Measurements from ENCODE around the gene CXCL13.

Gene CXCL13

DNA sequence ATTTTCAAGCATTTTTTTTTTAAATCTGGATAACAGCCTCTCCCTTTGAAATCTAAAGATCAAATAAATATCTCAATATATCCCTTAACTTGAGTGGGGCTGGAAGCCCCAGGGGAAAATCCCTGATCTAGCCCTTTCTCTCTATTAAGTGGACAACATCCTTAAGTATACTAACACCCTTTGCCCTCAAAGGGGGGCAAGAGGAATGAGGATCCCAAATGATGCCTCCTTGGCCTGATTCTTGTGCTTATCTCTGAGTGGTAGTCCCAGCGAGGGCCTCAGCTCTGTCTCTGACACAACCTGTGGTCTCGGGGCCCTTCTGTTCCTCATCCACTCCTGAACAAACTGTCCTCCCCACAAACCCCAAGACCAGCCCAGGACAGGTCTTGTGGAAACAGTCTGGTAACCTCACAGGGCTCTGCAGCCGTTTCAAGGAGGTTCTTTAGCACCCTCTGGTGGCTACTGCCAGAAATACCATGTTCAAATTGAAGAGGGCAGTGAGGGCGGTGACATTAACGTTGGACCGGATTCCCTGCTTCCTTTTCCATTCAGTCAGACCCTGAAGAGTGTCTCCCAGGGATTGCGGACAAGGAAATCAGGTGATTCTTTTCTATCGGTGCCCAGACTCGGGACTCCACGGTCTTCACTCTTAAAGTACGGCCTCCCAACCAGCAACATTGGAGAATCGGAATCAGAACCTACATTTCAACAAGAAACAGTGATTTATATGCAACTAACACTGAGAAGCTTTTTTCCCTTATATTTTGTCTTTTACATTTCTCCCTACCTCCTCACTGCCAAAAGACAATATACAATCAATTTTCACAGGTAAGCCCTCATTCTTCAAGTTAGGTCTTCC is 13.0 kb downstream of the CXCL13 start:
- in situ Hi-C loops (cut with MboI; ENCODE audit: low pct_unique_long_range_greater_than_20kb, low sequenced_read_pairs, unreplicated experiment), result loop anchor here (25.0 kb wide), 2 partner anchors 231 to 381 kb away; no protein-coding TSS in a partner anchor
- TF ChIP-seq, protein P1, sequence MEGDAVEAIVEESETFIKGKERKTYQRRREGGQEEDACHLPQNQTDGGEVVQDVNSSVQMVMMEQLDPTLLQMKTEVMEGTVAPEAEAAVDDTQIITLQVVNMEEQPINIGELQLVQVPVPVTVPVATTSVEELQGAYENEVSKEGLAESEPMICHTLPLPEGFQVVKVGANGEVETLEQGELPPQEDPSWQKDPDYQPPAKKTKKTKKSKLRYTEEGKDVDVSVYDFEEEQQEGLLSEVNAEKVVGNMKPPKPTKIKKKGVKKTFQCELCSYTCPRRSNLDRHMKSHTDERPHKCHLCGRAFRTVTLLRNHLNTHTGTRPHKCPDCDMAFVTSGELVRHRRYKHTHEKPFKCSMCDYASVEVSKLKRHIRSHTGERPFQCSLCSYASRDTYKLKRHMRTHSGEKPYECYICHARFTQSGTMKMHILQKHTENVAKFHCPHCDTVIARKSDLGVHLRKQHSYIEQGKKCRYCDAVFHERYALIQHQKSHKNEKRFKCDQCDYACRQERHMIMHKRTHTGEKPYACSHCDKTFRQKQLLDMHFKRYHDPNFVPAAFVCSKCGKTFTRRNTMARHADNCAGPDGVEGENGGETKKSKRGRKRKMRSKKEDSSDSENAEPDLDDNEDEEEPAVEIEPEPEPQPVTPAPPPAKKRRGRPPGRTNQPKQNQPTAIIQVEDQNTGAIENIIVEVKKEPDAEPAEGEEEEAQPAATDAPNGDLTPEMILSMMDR (IDR thresholded peaks at IDR 0.05; ENCODE audit: extremely low read depth, insufficient read depth, missing control alignments), result peak; percentile 86
- DNase-seq (ENCODE audit: low spot score), result peak; percentile 61

DNA sequence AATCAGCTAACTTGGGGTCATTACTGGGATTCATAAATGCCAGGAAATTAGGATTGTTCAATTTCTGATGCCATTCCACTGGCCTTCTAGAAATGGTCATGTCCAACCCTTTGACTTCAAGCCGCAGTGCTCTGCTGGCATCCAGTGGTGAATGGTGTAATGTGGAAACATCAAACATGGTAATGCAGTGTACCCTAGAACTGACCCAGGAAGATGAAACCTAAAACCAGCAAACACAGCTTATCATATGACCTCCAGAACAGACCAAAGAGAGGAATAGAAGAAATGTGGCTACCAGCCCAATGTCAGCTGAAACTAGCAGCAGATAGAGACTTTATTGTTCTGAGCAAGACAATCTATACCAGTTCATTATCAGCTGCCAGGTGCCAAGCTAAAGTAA is 13.8 kb downstream of the CXCL13 start:
- TF ChIP-seq, protein P1 (IDR thresholded peaks at IDR 0.05; ENCODE audit: extremely low read depth, insufficient read depth, missing control alignments), result no peak
- no peak for DNase-seq (ENCODE audit: low spot score)
- in situ Hi-C loops (cut with MboI; ENCODE audit: low pct_unique_long_range_greater_than_20kb, low sequenced_read_pairs, unreplicated experiment), result loop anchor here (25.0 kb wide), 2 partner anchors 232 to 382 kb away; no protein-coding TSS in a partner anchor

DNA sequence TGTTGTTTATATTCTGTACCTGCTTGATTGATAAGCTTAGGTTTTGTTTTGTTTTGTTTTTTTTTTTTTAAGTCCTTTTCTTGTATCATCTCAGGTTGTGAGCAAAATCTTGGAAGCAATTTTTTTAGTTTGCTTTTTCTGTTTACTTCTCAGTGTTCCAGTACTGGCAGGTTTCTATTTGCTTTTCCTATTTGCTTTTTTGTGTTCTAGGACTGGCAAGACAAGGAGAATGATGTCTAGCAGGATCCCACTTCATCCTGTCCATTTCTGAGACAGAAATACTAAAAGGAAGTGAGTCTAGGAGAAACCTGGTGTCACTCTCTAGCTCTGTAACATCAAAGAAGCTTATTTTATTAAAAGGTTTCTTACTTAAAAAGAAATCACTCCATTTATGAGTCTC is 15.6 kb downstream of the CXCL13 start:
- in situ Hi-C loops (cut with MboI; ENCODE audit: low pct_unique_long_range_greater_than_20kb, low sequenced_read_pairs, unreplicated experiment), result loop anchor here (25.0 kb wide), 2 partner anchors 234 to 384 kb away; no protein-coding TSS in a partner anchor
- TF ChIP-seq, protein P1 (IDR thresholded peaks at IDR 0.05; ENCODE audit: extremely low read depth, insufficient read depth, missing control alignments), result no peak
- no peak for DNase-seq (ENCODE audit: low spot score)

DNA sequence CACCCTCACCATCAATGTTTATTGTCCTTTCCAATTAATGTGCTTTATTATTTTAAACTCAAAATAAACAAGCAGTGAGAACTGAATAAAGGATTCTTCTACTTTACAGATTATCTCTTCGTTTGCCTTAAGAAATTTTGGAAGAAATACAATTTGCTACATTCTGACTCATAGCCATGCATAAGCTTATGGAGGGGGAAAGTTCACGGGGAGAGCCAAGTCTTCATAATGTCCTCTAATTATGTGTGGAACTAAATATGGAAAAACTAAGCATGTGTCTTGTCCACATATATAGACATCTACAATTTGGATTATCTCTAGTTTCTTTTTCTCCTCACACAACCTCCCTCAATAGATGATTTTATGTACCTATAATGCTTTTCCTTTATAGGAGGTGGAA is 17.5 kb downstream of the CXCL13 start:
- in situ Hi-C loops (cut with MboI; ENCODE audit: low pct_unique_long_range_greater_than_20kb, low sequenced_read_pairs, unreplicated experiment), result loop anchor here (25.0 kb wide), 2 partner anchors 236 to 386 kb away; no protein-coding TSS in a partner anchor
- DNase-seq (ENCODE audit: low spot score), result no peak
- TF ChIP-seq, protein P1 (IDR thresholded peaks at IDR 0.05; ENCODE audit: extremely low read depth, insufficient read depth, missing control alignments), result no peak

DNA sequence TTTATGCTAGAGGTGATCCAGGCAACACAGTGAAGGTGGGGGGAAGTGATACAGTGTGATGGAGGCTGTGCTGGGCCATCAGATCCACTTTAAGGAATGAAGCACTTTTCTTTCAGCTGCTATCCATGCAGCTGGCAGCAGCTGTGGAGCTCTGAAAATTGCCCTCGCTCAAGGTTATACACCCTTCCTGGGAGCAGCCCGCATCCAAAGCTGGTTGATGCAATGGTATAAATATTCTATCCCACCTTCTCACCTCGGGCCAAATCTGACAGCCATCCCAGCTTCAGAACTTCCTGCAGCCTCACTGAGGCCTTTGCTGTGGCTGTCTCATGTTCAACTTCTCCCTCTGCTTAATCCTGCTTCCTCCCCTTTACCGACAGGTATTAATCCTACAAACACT is 18.6 kb downstream of the CXCL13 start:
- no peak for DNase-seq (ENCODE audit: low spot score)
- TF ChIP-seq, protein P1 (IDR thresholded peaks at IDR 0.05; ENCODE audit: extremely low read depth, insufficient read depth, missing control alignments), result no peak
- in situ Hi-C loops (cut with MboI; ENCODE audit: low pct_unique_long_range_greater_than_20kb, low sequenced_read_pairs, unreplicated experiment), result loop anchor here (25.0 kb wide), 2 partner anchors 237 to 387 kb away; no protein-coding TSS in a partner anchor

DNA sequence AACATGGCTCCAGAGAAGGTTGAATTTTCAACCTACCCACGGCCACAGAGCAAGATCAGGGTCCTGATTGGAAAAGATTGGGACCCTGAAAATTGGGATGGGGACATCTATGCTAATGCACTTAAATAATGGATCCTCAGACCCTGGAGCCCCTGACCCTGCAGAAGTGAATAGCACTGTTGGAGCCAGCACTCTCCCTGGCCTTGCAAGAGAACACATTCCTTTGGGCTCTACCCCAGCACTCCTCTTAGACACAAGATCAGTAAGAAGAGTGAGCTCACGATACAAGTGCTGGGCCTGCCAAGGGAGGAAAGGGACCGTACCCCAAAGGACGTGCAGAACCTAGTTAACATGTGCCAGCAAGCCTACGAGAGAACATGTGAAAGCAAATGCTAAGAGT is 19.9 kb downstream of the CXCL13 start:
- in situ Hi-C loops (cut with MboI; ENCODE audit: low pct_unique_long_range_greater_than_20kb, low sequenced_read_pairs, unreplicated experiment), result no loop called here
- no peak for DNase-seq (ENCODE audit: low spot score)
- TF ChIP-seq, protein P1 (IDR thresholded peaks at IDR 0.05; ENCODE audit: extremely low read depth, insufficient read depth, missing control alignments), result no peak
